Forelimb muscle (tissue), 1 donor: ENCODE results near the gene H3-3A. TPM values are rescaled to one million over a fixed set of nuclear protein-coding genes. Genes with fewer than 3 reads are reported as not detected.

Experiments used
- DNase-seq: peaks from one replicate; pipeline ENCODE4 v3.0.0-alpha.2; 2013; ENCODE audit warnings: low read depth
- polyA plus RNA-seq: library from polyadenylated mRNA; unstranded; fragments of 120-200 nt; gene quantifications from one replicate; pipeline ENCODE4 v1.2.1, GENCODE V29; 2013; ENCODE audit not compliant: insufficient read length

Gene H3-3A
- polyA plus RNA-seq, 1 donor = 555 TPM

DNA sequence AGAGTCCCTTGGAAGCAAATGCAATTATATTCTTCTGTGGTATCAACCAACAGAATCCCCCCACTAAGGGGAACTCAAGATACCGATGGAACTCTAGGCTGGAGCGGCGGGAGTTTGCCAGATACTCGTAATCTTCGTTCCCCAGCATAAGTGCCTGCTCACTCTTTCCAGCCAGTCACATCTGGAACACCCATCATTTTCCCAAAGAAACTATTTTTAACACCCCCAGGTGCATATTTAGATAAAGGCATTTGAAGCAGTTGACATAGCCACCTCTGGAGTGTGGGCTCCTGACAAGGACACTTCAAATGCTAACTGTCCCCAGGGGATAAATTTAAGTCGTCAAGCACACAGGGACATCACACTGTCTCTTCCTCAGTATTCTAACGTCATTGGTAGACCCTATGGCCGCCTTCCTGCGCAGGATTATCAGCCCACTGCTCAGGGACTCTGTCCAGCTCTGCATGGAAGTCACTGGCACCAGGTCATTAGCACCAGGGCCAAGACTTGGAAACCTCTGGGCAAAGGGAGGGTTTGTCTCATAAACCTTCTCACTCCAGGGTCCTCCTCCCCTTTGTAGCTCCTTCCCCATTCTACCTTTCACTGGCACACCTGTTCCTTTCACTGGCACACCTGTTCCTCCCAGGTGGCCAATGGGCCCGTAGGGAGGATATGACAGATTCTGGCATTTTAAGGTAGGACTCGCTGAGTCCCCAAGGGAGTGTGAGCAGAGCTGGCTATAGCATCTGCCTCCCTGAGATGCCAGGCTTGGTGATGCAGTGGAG is 48.8 kb downstream of the H3-3A start:
- no peak for DNase-seq

DNA sequence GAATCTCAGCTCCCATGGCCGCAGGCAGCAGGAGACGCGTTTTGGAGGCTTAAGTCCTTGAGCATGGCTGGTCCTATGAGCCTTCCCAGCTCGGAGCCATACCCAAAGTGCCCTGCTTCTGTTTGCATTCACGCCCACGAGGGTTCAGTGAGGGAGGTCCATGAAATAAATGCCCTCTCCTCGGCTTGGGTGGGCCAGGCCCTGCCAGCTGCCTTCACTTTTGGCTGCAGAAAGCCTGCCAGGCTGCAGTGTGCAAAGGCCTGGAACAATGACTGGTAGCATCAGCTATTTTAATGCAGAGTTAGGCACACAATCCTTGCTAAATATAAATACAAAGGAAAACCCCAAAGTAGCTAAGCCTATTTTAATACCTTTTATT is 49.4 kb downstream of the H3-3A start:
- no peak for DNase-seq

DNA sequence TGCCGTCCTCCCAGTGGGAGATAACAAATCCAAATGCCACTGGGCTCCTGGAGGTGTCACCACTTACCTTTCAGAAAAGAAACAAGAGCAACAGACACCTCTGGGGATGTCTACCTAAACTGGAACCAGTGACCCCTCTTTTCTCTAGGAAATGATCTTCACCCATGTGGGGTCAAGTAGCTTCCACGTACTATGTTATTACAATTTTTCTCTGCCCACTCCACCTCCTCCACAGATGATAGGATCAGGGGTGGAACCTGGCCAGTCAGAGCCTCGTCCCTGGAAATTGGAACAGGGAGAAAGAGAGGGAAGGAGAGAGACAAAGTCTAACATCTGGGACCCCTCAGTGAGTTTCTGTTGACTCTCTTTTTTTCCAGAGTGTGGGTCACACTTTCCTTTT is 50.1 kb downstream of the H3-3A start:
- no peak for DNase-seq

DNA sequence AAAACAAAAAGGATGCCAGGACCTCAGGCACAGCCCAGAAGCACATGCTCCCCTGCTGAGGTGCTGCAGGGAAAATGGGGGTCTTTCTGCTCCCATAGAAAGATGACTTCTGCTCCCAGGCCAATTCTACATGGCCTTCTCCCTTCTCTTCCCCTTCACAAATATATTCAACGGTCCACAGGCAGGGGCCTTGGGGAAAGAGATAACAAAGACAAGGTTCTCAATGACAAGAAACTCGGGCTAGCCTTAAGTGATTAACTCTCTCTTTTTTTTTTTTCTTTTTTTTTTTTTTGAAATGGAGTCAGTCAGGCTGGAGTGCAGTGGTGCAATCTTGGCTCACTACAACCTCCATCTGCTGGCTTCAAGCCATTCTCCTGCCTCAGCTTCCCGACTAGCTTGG is 54.2 kb downstream of the H3-3A start:
- no peak for DNase-seq

DNA sequence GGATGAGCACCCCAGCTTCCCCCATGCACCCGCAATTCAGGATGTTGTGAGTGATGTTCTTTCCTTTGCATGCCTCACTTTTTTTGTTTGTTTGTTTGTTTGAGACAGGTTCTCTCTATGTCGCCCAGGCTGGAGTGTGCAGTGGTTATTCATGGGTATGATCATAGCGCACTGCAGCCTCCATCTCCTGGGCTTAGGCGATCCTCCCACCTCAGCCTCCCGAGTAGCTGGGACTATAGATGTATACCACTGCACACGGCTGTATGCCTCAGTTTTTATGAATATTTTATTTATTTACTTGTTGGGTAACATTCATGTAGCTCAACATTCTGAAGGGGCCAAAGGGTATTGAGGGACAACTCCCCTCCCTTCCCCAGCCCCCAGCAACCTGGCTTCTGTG is 54.8 kb downstream of the H3-3A start:
- DNase-seq = no peak

GRCh38 chr1:226118357-226118756 is 55.8 kb downstream of the H3-3A start:
- no peak for DNase-seq

DNA sequence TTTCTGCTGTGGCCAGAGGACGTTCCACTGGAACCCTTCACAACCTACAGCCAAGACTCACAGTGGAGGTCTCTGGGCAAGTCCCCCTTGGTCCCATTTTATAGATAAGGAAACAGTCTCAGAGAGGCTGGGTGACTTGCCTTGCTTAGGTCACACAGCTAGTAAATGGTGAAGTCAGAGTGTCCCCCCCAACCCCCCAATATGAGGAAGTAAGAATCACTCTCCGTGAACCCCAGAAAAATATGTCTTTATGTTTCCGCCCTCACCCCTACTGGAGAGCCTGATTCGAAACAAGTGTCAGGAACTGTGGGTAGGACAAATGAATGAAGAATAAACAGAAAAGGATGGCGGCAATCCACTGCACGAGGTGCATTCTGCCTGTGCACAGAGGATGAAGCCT is 56.7 kb downstream of the H3-3A start:
- DNase-seq = no peak

- DNase-seq = no peak
Measured at GRCh38 chr1:226120398-226120797, 57.9 kb downstream of the H3-3A start.

GRCh38 chr1:226121049-226121586 is 58.6 kb downstream of the H3-3A start:
- no peak for DNase-seq

Other genes with a start within 250 kb of the H3-3A start
- gene TMEM63A, start 180.3 kb upstream of the H3-3A start, polyA plus RNA-seq = 24.7 TPM
- 0.57 TPM for gene LEFTY1, start 173.6 kb upstream of the H3-3A start, polyA plus RNA-seq
- 35.6 TPM for gene PYCR2, start 138.5 kb upstream of the H3-3A start, polyA plus RNA-seq
- 6.4 TPM for gene LEFTY2, start 121.5 kb upstream of the H3-3A start, polyA plus RNA-seq
- gene SDE2, start 63.4 kb upstream of the H3-3A start, polyA plus RNA-seq = 13.3 TPM
- gene ACBD3, start 124.0 kb downstream of the H3-3A start, polyA plus RNA-seq = 45.0 TPM
- 0.44 TPM for gene MIXL1, start 160.9 kb downstream of the H3-3A start, polyA plus RNA-seq
- 6.7 TPM for gene LIN9, start 246.4 kb downstream of the H3-3A start, polyA plus RNA-seq